IMR-90 (cell line): ENCODE results near the gene FAM78B. TPM values are rescaled to one million over a fixed set of nuclear protein-coding genes. Genes with fewer than 3 reads are reported as not detected.

Source experiments
- ATAC-seq: fragments of 200-7000 bp; cut with Tn5 transposase; 2 replicates; pipeline ENCODE4 v1.9.1; 2020; ENCODE audit warnings: low read depth, mild to moderate bottlenecking, moderate library complexity
- BruUV-seq: library from RNA; stranded (reverse); fragments of 400-500 nt; replicated peaks from 2 replicates; lab custom pipeline; 2021; lab: Mats Ljungman, UMichigan
- CTCF ChIA-PET: fragments of 300-600 bp; formaldehyde crosslinking; extraction: SDS; loops from one replicate; lab custom pipeline; 2021; ENCODE audit warnings: antibody characterized with exemption; lab: Yijun Ruan, JAX
- POLR2A ChIA-PET: fragments of 300-600 bp; sonication (Branson Sonifier 250); formaldehyde crosslinking; loops from one replicate; lab custom pipeline; 2022; ENCODE audit warnings: antibody characterized with exemption; ENCODE audit not compliant: unreplicated experiment; lab: Charles Lee
- DNase-seq: peaks from one replicate; pipeline ENCODE4 v3.0.0; 2013
- H2AFZ ChIP-seq: replicated peaks from 2 replicates; pipeline ENCODE3; 2013; ENCODE audit warnings: low read length, mild to moderate bottlenecking; ENCODE audit not compliant: poor library complexity
- H2AK5ac ChIP-seq: 2 replicates; pipeline ENCODE4 v1.6.1; 2013; ENCODE audit warnings: low read depth, low read length, inconsistent platforms
- H2AK9ac ChIP-seq: replicated peaks from 2 replicates; pipeline ENCODE3; 2013; ENCODE audit warnings: mild to moderate bottlenecking, low read depth, low read length, moderate library complexity; ENCODE audit not compliant: poor library complexity
- H2BK120ac ChIP-seq: 2 replicates; pipeline ENCODE4 v1.6.1; 2013; ENCODE audit warnings: low read depth, low read length, inconsistent platforms
- H2BK15ac ChIP-seq: 3 replicates; pipeline ENCODE4 v1.6.1; 2013; ENCODE audit warnings: low read depth, low read length, inconsistent platforms
- H2BK20ac ChIP-seq: 2 replicates; pipeline ENCODE4 v1.6.1; 2013; ENCODE audit warnings: low read depth, mild to moderate bottlenecking, inconsistent platforms, low read length, moderate library complexity
- H2BK5ac ChIP-seq: 2 replicates; pipeline ENCODE4 v1.6.1; 2013; ENCODE audit warnings: mild to moderate bottlenecking, low read depth, low read length, inconsistent platforms; ENCODE audit not compliant: poor library complexity, severe bottlenecking
- H3K14ac ChIP-seq: replicated peaks from 2 replicates; pipeline ENCODE4 v1.6.1; 2013; ENCODE audit warnings: low read depth, low read length, inconsistent platforms
- H3K18ac ChIP-seq: 2 replicates; pipeline ENCODE4 v1.6.1; 2013; ENCODE audit warnings: low read depth, low read length, control low read depth
- H3K23ac ChIP-seq: 2 replicates; pipeline ENCODE4 v1.6.1; 2013; ENCODE audit warnings: low read depth, low read length, inconsistent platforms
- H3K27ac ChIP-seq: 2 replicates; pipeline ENCODE4 v1.5.1; 2013; ENCODE audit warnings: mild to moderate bottlenecking, control low read depth, low read length; ENCODE audit not compliant: insufficient read depth
- H3K27me3 ChIP-seq: 2 replicates; pipeline ENCODE4 v1.6.1; 2013; ENCODE audit warnings: low read length; ENCODE audit not compliant: control insufficient read depth, insufficient read depth
- H3K36me3 ChIP-seq: 2 replicates; pipeline ENCODE4 v1.6.1; 2013; ENCODE audit warnings: low read length, mixed read lengths; ENCODE audit not compliant: control insufficient read depth, insufficient read depth
- H3K4ac ChIP-seq: 2 replicates; pipeline ENCODE4 v1.6.1; 2013; ENCODE audit warnings: low read depth, low read length, inconsistent platforms
- H3K4me1 ChIP-seq: 2 replicates; pipeline ENCODE4 v1.6.1; 2013; ENCODE audit warnings: low read length, mixed read lengths; ENCODE audit not compliant: control insufficient read depth, insufficient read depth
- H3K4me2 ChIP-seq: 2 replicates; pipeline ENCODE4 v1.6.1; 2013; ENCODE audit warnings: low read depth, mild to moderate bottlenecking, control low read depth, low read length, moderate library complexity
- H3K4me3 ChIP-seq: 2 replicates; pipeline ENCODE4 v1.5.1; 2013; ENCODE audit warnings: low read depth, mild to moderate bottlenecking, control low read depth, low read length, moderate library complexity; ENCODE audit not compliant: insufficient read depth
- H3K56ac ChIP-seq: 2 replicates; pipeline ENCODE4 v1.6.1; 2013; ENCODE audit warnings: low read length, inconsistent platforms; ENCODE audit not compliant: insufficient read depth; ENCODE audit errors: extremely low read depth
- H3K79me1 ChIP-seq, 2 experiments: 2 replicates each; pipeline ENCODE4 v1.6.1; 2013; ENCODE audit warnings: low read length in 2 of 2, inconsistent platforms in 1 of 2, low read depth in 1 of 2
- H3K9ac ChIP-seq: 2 replicates; pipeline ENCODE4 v1.6.1; 2013; ENCODE audit warnings: low read depth, low read length, control low read depth
- H3K9me1 ChIP-seq: 2 replicates; pipeline ENCODE4 v1.6.1; 2013; ENCODE audit warnings: low read length, inconsistent platforms; ENCODE audit not compliant: insufficient read depth
- H3K9me3 ChIP-seq: 2 replicates; pipeline ENCODE4 v1.6.1; 2013; ENCODE audit warnings: low read length; ENCODE audit not compliant: control insufficient read depth, insufficient read depth
- H4K20me1 ChIP-seq: 2 replicates; pipeline ENCODE4 v1.6.1; 2013; ENCODE audit warnings: low read length, inconsistent platforms; ENCODE audit not compliant: insufficient read depth
- H4K5ac ChIP-seq: 2 replicates; pipeline ENCODE4 v1.6.1; 2013; ENCODE audit warnings: mild to moderate bottlenecking, low read depth, low read length, control low read depth
- H4K8ac ChIP-seq, 2 experiments: 2 replicates each; pipeline ENCODE4 v1.6.1; 2013; ENCODE audit warnings: low read depth in 2 of 2, low read length in 2 of 2, control low read depth in 1 of 2, inconsistent platforms in 1 of 2
- H4K91ac ChIP-seq: 2 replicates; pipeline ENCODE4 v1.6.1; 2013; ENCODE audit warnings: low read depth, low read length, inconsistent platforms; ENCODE audit not compliant: insufficient read depth
- BHLHE40 ChIP-seq: fragments of 150-350 bp; IDR thresholded peaks from 2 replicates; pipeline ENCODE4 v1.6.1; 2016; ENCODE audit warnings: mild to moderate bottlenecking, low read depth, low read length
- CEBPB ChIP-seq: IDR thresholded peaks from 2 replicates; pipeline ENCODE4 v1.6.1; 2012; ENCODE audit warnings: low read depth, low read length, improper control_type of control experiment
- CHD1 ChIP-seq: IDR thresholded peaks from 2 replicates; pipeline ENCODE4 v1.6.1; 2012; ENCODE audit warnings: low read depth, low read length, improper control_type of control experiment
- CTCF ChIP-seq: conservative IDR thresholded peaks from 2 replicates; pipeline ENCODE4 v1.5.1; 2012; ENCODE audit warnings: mild to moderate bottlenecking, low read depth, low read length, improper control_type of control experiment
- ELK1 ChIP-seq: fragments of 150-350 bp; IDR thresholded peaks from 2 replicates; pipeline ENCODE4 v1.6.1; 2016; ENCODE audit warnings: low read depth, mild to moderate bottlenecking, low read length, moderate library complexity, borderline replicate concordance
- FOS ChIP-seq: fragments of 150-350 bp; IDR thresholded peaks from 2 replicates; pipeline ENCODE4 v1.6.1; 2016; ENCODE audit warnings: low read depth, low read length
- MAFK ChIP-seq: IDR thresholded peaks from 2 replicates; pipeline ENCODE4 v1.6.1; 2012; ENCODE audit warnings: low read depth, low read length, improper control_type of control experiment
- MAZ ChIP-seq: IDR thresholded peaks from 2 replicates; pipeline ENCODE4 v1.6.1; 2012; ENCODE audit warnings: low read depth, mild to moderate bottlenecking, low read length, improper control_type of control experiment, moderate library complexity, borderline replicate concordance
- MXI1 ChIP-seq: IDR thresholded peaks from 2 replicates; pipeline ENCODE4 v1.6.1; 2012; ENCODE audit warnings: low read depth, mild to moderate bottlenecking, low read length, moderate library complexity, borderline replicate concordance
- NFE2L2 ChIP-seq: fragments of 150-350 bp; IDR thresholded peaks from 2 replicates; pipeline ENCODE4 v1.6.1; 2016; ENCODE audit warnings: low read depth, mild to moderate bottlenecking, low read length
- POLR2A ChIP-seq: IDR thresholded peaks from 2 replicates; pipeline ENCODE4 v1.6.1; 2012; ENCODE audit warnings: mild to moderate bottlenecking, low read depth, low read length
- RAD21 ChIP-seq: IDR thresholded peaks from 2 replicates; pipeline ENCODE4 v1.6.1; 2012; ENCODE audit warnings: low read length, improper control_type of control experiment
- RCOR1 ChIP-seq: IDR thresholded peaks from 2 replicates; pipeline ENCODE4 v1.6.1; 2012; ENCODE audit warnings: mild to moderate bottlenecking, low read length, improper control_type of control experiment; ENCODE audit not compliant: insufficient replicate concordance
- RFX5 ChIP-seq: IDR thresholded peaks from 2 replicates; pipeline ENCODE4 v1.8.0; 2012; ENCODE audit warnings: low read depth, mild to moderate bottlenecking, low read length, moderate library complexity
- SMC3 ChIP-seq: fragments of 150-350 bp; IDR thresholded peaks from 2 replicates; pipeline ENCODE4 v1.6.1; 2016; ENCODE audit warnings: low read depth, mild to moderate bottlenecking, antibody characterized with exemption, low read length, moderate library complexity
- USF2 ChIP-seq: fragments of 150-350 bp; IDR thresholded peaks from 2 replicates; pipeline ENCODE4 v1.6.1; 2017; ENCODE audit warnings: mild to moderate bottlenecking, antibody characterized with exemption, low read length, low read depth
- WGBS, 2 experiments: methylation state at CpG; one replicate each; pipeline versions ENCODE4 v1.1.5 to v1.1.7; 2013; ENCODE audit warnings: missing lambda C conversion rate in 2 of 2; ENCODE audit not compliant: insufficient read length in 1 of 2; ENCODE audit errors: extremely low coverage in 2 of 2; 5-methylcytosine and 5-hydroxymethylcytosine counted together
- dilution Hi-C: fragments of 300-500 bp; cut with HindIII; formaldehyde crosslinking; loops from one replicate; pipeline ENCODE4 v1.14.3; 2018; ENCODE audit warnings: low sequenced_read_pairs; ENCODE audit not compliant: unreplicated experiment
- in situ Hi-C: fragments of 300-500 bp; cut with MboI; formaldehyde crosslinking; loops from 3 replicates; pipeline ENCODE4 v1.14.3; 2019; ENCODE audit warnings: low sequenced_read_pairs, inconsistent platforms, mixed read lengths
- intact Hi-C: fragments of 100-400 bp; cut with micrococcal nuclease; formaldehyde crosslinking; loops from 2 replicates; pipeline ENCODE4 v1.10.0; 2022
- polyA plus RNA-seq, 3 experiments: library from polyadenylated mRNA; depleted of rRNA; stranded (reverse); fragments of >200 nt; gene quantifications; 2 replicates each; pipeline ENCODE4 v1.2.3, GENCODE V29; 2012; ENCODE audit warnings: low replicate concordance in 1 of 3
- total RNA-seq: library from RNA; depleted of rRNA; stranded (reverse); fragments of >200 nt; gene quantifications from 2 replicates; pipeline ENCODE4 v1.2.3, GENCODE V29; 2012

The FAM78B gene
- total and polyA plus RNA-seq, 2 of the 4 experiments (the other 2 are of a cell fraction) = under 0.01 to 0.12 TPM

- dilution Hi-C loops = no loop called here
- WGBS, 2 experiments = 40% methylated on average over 1 of the region's 5 CpGs; no CpG with 5 or more reads in 1 of the 2 experiments
- Histone ChIP-seq H3K18ac (no peak overlapping the region), H3K27me3 (no peaks in the 10 kb centered on the region), H2AK5ac (no peak overlapping the region), H3K4ac (no peak overlapping the region), H3K9me3 (no peaks in the 10 kb centered on the region; the same call in 1 of the 2 replicates), H4K91ac (no peak overlapping the region), H3K14ac (no peak overlapping the region), H3K4me1 (no peaks in the 10 kb centered on the region), H2BK5ac (no peak overlapping the region), H4K8ac (no peak overlapping the region), H3K4me3 (no peak overlapping the region), H2BK20ac (no peak overlapping the region), H3K4me2 (no peak overlapping the region), H2BK15ac (no peak overlapping the region), H2AFZ (no peak overlapping the region), H3K23ac (no peak overlapping the region), H3K36me3 (no peaks in the 10 kb centered on the region), H4K20me1 (no peaks in the 10 kb centered on the region), H2AK9ac (no peak overlapping the region), H2BK120ac (no peak overlapping the region), H3K56ac (no peak overlapping the region), H3K79me1 (no peaks in the 10 kb centered on the region), H3K9me1 (no peaks in the 10 kb centered on the region), H4K5ac (no peak overlapping the region), H3K9ac (no peak overlapping the region), H3K27ac (no peak overlapping the region)
- ATAC-seq (no peak), DNase-seq (no peak)
- no peak for TF ChIP-seq RFX5
- TF ChIP-seq CHD1 = no peak
- TF ChIP-seq BHLHE40 = no peak
- TF ChIP-seq FOS = no peak
- TF ChIP-seq MAFK = no peak
- no peak for TF ChIP-seq USF2
- no peak for TF ChIP-seq POLR2A
- TF ChIP-seq NFE2L2 = no peak
- no peak for TF ChIP-seq SMC3
- no peak for TF ChIP-seq RCOR1
- no peak for TF ChIP-seq RAD21
- TF ChIP-seq MAZ = no peak
- TF ChIP-seq CEBPB = no peak
- no peak for TF ChIP-seq CTCF
- no peak for TF ChIP-seq ELK1
- TF ChIP-seq MXI1 = no peak
- in situ Hi-C loops = no loop called here
- intact Hi-C loops = no loop called here
- no TSS peak for BruUV-seq
- CTCF ChIA-PET = no interaction called here
- POLR2A ChIA-PET = no interaction called here
These were observed 109.2 kb downstream of the FAM78B start for GRCh38 chr1:166057650-166058049.
